Measurements from ENCODE around the gene AMER2. TPM values are rescaled to one million over a fixed set of nuclear protein-coding genes. Genes with fewer than 3 reads are reported as not detected.

AMER2 gene
- total and polyA plus RNA-seq, 4 donors: 0.02 to 2.0 TPM; not detected in 2

DNA sequence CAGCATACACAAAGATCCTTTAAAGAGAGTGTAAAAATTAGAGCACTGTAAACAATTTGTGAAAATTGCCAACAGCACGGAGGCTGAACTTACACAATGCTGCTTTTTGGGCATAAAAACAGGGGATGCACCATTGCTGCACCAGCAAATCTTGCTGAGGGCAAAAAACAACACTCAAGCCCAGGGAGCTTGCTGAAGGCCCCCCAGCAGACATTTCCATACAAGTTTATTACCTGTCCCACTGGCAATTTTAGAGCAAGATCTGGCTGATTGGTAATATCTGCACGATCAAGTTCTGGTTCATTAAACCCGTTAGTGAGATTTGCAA, 34.3 kb downstream of the AMER2 start:
- no peak overlapping the region for H3K4me3 ChIP-seq
- WGBS, 2 donors: 69 to 71% methylated on average over 3 of the region's 3 CpGs
- DNase-seq: no peak
- no peak overlapping the region for H3K9ac ChIP-seq (ENCODE audit: insufficient read depth in 1 of 2, low read length in 2 of 2)
- H3K9me3 ChIP-seq (ENCODE audit: control insufficient read depth in 4 of 4, insufficient read depth in 3 of 4, low read length in 3 of 4): peaks cover 0 to 6% (median 2%) of the 10 kb centered on the region in 4 donors
- TF ChIP-seq, protein P1, sequence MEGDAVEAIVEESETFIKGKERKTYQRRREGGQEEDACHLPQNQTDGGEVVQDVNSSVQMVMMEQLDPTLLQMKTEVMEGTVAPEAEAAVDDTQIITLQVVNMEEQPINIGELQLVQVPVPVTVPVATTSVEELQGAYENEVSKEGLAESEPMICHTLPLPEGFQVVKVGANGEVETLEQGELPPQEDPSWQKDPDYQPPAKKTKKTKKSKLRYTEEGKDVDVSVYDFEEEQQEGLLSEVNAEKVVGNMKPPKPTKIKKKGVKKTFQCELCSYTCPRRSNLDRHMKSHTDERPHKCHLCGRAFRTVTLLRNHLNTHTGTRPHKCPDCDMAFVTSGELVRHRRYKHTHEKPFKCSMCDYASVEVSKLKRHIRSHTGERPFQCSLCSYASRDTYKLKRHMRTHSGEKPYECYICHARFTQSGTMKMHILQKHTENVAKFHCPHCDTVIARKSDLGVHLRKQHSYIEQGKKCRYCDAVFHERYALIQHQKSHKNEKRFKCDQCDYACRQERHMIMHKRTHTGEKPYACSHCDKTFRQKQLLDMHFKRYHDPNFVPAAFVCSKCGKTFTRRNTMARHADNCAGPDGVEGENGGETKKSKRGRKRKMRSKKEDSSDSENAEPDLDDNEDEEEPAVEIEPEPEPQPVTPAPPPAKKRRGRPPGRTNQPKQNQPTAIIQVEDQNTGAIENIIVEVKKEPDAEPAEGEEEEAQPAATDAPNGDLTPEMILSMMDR (IDR thresholded peaks at IDR 0.05; ENCODE audit: control extremely low read depth, extremely low read depth): no peak
- H3K27me3 ChIP-seq (ENCODE audit: control insufficient read depth in 3 of 3, insufficient read depth in 3 of 3, low read length in 2 of 3): peaks cover 0 to 7% (median 5%) of the 10 kb centered on the region in 3 donors
- H3K4me1 ChIP-seq (ENCODE audit: control insufficient read depth in 5 of 5, insufficient read depth in 5 of 5, low read length in 5 of 5): peaks cover 0 to 27% (median 0%) of the 10 kb centered on the region in 5 donors
- ATAC-seq (ENCODE audit: insufficient read depth, low FRiP score): no peak
- H3K27ac ChIP-seq (ENCODE audit: low read depth in 1 of 2, low read length in 1 of 2): no peak overlapping the region
- H3K36me3 ChIP-seq (ENCODE audit: control insufficient read depth in 4 of 4, insufficient read depth in 4 of 4, low read length in 4 of 4): no peaks in the 10 kb centered on the region

DNA sequence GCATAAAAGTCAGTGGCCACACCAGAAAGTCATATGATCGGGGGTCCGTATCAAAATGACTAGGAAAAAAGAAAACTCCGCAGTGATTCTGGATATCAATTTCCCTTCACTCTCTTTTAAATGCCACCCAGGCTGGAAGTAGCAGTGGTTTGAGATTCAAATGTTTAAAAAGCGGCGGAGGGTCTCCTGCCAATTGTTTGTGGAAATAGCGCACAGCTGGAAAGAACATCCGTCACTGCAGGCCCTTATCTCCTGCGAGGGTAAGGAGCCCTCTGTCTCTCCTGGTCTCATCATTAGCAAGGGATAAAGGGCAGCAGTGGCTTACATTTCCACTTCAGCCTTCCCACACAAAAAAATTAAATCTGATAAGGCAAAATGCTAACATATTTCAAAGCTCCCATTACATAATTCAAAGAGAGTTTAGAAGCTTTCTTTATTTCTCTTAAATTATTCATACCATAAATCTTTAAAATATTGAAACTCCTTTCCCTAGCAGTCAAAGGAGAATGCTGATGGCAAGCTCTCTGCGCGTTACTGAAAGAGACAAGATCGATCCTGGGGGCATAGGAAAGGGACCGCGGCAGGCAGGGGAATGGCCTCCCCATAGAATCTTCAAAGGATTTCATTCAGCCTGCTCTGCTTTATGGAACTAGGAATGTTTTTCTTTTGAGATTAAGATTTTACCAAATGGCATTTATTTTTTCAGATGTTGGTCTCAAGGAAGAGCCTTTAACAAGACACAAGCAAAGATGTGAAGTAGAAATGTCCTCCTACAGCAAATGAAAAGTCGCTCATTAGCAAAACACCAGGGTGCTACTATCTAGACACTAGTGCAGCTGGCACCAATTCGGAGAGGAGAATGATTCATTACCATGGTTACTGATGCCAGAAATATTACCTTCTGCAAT, 35.0 kb downstream of the AMER2 start:
- H3K27ac ChIP-seq (ENCODE audit: low read depth in 1 of 2, low read length in 1 of 2): no peak overlapping the region
- TF ChIP-seq, protein P1 (IDR thresholded peaks at IDR 0.05; ENCODE audit: control extremely low read depth, extremely low read depth): no peak
- peaks cover 0 to 33% (median 0%) of the 10 kb centered on the region in 5 donors for H3K4me1 ChIP-seq (ENCODE audit: control insufficient read depth in 5 of 5, insufficient read depth in 5 of 5, low read length in 5 of 5)
- no peak overlapping the region for H3K9ac ChIP-seq (ENCODE audit: insufficient read depth in 1 of 2, low read length in 2 of 2)
- H3K36me3 ChIP-seq (ENCODE audit: control insufficient read depth in 4 of 4, insufficient read depth in 4 of 4, low read length in 4 of 4): no peaks in the 10 kb centered on the region
- H3K9me3 ChIP-seq (ENCODE audit: control insufficient read depth in 4 of 4, insufficient read depth in 3 of 4, low read length in 3 of 4): peaks cover 0 to 6% (median 2%) of the 10 kb centered on the region in 4 donors
- no peak overlapping the region for H3K4me3 ChIP-seq
- ATAC-seq (ENCODE audit: insufficient read depth, low FRiP score) (no peak), DNase-seq (peak; percentile 28 to 66 (median 40))
- WGBS, 2 donors: 18 to 26% methylated on average over 15 of the region's 15 CpGs
- peaks cover 0 to 7% (median 5%) of the 10 kb centered on the region in 3 donors for H3K27me3 ChIP-seq (ENCODE audit: control insufficient read depth in 3 of 3, insufficient read depth in 3 of 3, low read length in 2 of 3)

DNA sequence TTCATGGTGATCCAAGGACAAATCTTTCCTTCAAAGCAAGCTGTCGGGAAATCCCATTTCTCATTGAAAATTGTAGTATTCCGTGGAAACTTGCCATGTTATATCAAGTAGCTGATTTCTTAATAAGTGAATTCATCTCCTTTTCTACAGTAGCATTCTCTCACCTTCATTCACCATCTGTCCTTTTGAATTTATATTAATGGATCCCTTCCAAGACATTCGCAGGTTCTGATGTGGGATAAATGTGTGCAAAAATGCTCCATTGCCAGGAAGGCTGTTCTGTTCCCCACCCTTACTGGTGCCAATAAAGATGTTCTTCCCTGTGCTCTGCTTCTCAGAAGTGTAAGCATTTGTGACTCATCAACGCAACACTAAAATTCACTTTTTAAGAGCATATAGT, 36.2 kb downstream of the AMER2 start:
- Histone ChIP-seq H3K36me3 (ENCODE audit: control insufficient read depth in 4 of 4, insufficient read depth in 4 of 4, low read length in 4 of 4) (no peaks in the 10 kb centered on the region), H3K9ac (ENCODE audit: insufficient read depth in 1 of 2, low read length in 2 of 2) (no peak overlapping the region), H3K9me3 (ENCODE audit: control insufficient read depth in 4 of 4, insufficient read depth in 3 of 4, low read length in 3 of 4) (peaks cover 0 to 6% (median 2%) of the 10 kb centered on the region in 4 donors), H3K27me3 (ENCODE audit: control insufficient read depth in 3 of 3, insufficient read depth in 3 of 3, low read length in 2 of 3) (peaks cover 0 to 7% (median 5%) of the 10 kb centered on the region in 3 donors), H3K4me3 (no peak overlapping the region), H3K27ac (ENCODE audit: low read depth in 1 of 2, low read length in 1 of 2) (no peak overlapping the region), H3K4me1 (ENCODE audit: control insufficient read depth in 5 of 5, insufficient read depth in 5 of 5, low read length in 5 of 5) (peaks cover 0 to 34% (median 0%) of the 10 kb centered on the region in 5 donors)
- ATAC-seq (ENCODE audit: insufficient read depth, low FRiP score) (no peak), DNase-seq (no peak)
- 86 to 94% methylated on average over 4 of the region's 4 CpGs for WGBS, 2 donors
- TF ChIP-seq, protein P1 (IDR thresholded peaks at IDR 0.05; ENCODE audit: control extremely low read depth, extremely low read depth): no peak

Measured in lung (tissue), 12 donors.